ENCODE results near the gene SLC25A47.
"Not testable (repeated sequence)": the region's sequence is repeated elsewhere in the genome, so short reads cannot be mapped to it uniquely, and the experiment has no call there.

The SLC25A47 gene

GRCh38 chr14:100290607-100291304 is 32.4 kb upstream of the SLC25A47 start:
- DNase-seq (ENCODE audit: low read depth in 2 of 2): no peak

GRCh38 chr14:100291305-100292075 is 31.6 kb upstream of the SLC25A47 start:
- DNase-seq (ENCODE audit: low read depth in 2 of 2): no peak

- no peak for DNase-seq (ENCODE audit: low read depth in 2 of 2)
Measured at GRCh38 chr14:100292301-100292775, 30.8 kb upstream of the SLC25A47 start.

GRCh38 chr14:100292776-100293461 is 30.2 kb upstream of the SLC25A47 start:
- no peak for DNase-seq (ENCODE audit: low read depth in 2 of 2)

- no peak for DNase-seq (ENCODE audit: low read depth in 2 of 2)
Measured at GRCh38 chr14:100293497-100294212, 29.5 kb upstream of the SLC25A47 start.

GRCh38 chr14:100294213-100294962 is 28.8 kb upstream of the SLC25A47 start:
- no peak for DNase-seq (ENCODE audit: low read depth in 2 of 2)

GRCh38 chr14:100294963-100295330 is 28.2 kb upstream of the SLC25A47 start:
- no peak for DNase-seq (ENCODE audit: low read depth in 2 of 2)

- DNase-seq (ENCODE audit: low read depth in 2 of 2): no peak
Measured at GRCh38 chr14:100295376-100296105, 27.6 kb upstream of the SLC25A47 start.

- DNase-seq (ENCODE audit: low read depth in 2 of 2): no peak
Measured at GRCh38 chr14:100296106-100296651, 27.0 kb upstream of the SLC25A47 start.

- DNase-seq (ENCODE audit: low read depth in 2 of 2): not testable (repeated sequence)
Measured at GRCh38 chr14:100296729-100297128, 26.4 kb upstream of the SLC25A47 start.

GRCh38 chr14:100297320-100298300 is 25.5 kb upstream of the SLC25A47 start:
- DNase-seq (ENCODE audit: low read depth in 2 of 2): no peak

GRCh38 chr14:100298551-100299237 is 24.4 kb upstream of the SLC25A47 start:
- no peak for DNase-seq (ENCODE audit: low read depth in 2 of 2)

GRCh38 chr14:100299238-100299560 is 23.9 kb upstream of the SLC25A47 start:
- DNase-seq (ENCODE audit: low read depth in 2 of 2): no peak

GRCh38 chr14:100302616-100303015 is 20.5 kb upstream of the SLC25A47 start:
- no peak for DNase-seq (ENCODE audit: low read depth in 2 of 2)

- DNase-seq (ENCODE audit: low read depth in 2 of 2): no peak
Measured at GRCh38 chr14:100303179-100303578, 20.0 kb upstream of the SLC25A47 start.

- no peak for DNase-seq (ENCODE audit: low read depth in 2 of 2)
Measured at GRCh38 chr14:100303925-100304324, 19.2 kb upstream of the SLC25A47 start.

- DNase-seq (ENCODE audit: low read depth in 2 of 2): no peak
Measured at GRCh38 chr14:100304825-100305323, 18.3 kb upstream of the SLC25A47 start.

All from stimulated activated CD4-positive, alpha-beta T cell treated with anti-CD3 and anti-CD28 coated beads, Interleukin-15, amount 100 ng/mL, for 48 hours (primary cell).